GM21529 (cell line): ENCODE measurements around the gene CEP152.

ENCODE experiments used
- ATAC-seq: cut with Tn5 transposase; IDR thresholded peaks from one replicate; pipeline ENCODE4 v1.9.1; 2021; ENCODE audit not compliant: unreplicated experiment

CEP152 gene

DNA sequence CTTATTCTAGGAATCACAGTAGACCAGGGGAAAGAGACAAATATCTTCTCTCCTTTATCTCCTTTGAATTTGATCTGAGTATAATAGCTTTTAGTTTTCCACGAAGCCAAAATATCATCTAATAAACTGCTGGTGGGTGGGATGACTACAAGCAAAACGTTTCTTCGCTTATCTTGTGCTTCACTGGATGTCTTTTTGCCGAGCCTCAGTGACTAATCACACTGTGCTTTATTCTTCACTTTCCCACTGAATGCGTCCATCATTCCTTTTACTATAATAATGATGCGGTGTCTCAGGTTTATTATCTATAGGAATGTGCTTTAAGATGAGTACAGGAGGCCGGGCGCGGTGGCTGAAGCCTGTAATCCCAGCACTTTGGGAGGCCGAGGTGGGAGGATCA lies 32.5 kb downstream of the CEP152 start:
- no peak for ATAC-seq

- no peak for ATAC-seq
Observed at GRCh38 chr15:48777645-48778330, 33.1 kb downstream of the CEP152 start.

DNA sequence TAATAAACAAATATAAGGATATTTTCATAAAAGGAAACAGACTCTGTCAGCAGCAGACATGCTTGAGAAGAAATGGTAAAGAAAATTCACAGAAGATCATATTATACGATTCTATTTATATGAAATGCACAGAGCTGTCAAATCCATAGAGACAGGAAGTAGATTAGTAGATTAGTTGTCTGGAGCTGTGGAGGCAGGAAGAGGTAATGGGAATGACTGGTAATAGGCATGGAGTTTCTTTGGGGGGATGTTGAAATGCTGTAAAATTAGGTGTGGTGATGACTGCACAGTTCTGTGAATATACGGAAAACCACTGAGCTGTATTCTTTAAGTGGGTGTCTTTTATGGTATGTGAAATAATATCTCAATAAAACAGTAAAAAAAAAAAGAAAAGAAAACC lies 35.3 kb downstream of the CEP152 start:
- no peak for ATAC-seq

GRCh38 chr15:48774484-48774883 lies 36.4 kb downstream of the CEP152 start:
- no peak for ATAC-seq

DNA sequence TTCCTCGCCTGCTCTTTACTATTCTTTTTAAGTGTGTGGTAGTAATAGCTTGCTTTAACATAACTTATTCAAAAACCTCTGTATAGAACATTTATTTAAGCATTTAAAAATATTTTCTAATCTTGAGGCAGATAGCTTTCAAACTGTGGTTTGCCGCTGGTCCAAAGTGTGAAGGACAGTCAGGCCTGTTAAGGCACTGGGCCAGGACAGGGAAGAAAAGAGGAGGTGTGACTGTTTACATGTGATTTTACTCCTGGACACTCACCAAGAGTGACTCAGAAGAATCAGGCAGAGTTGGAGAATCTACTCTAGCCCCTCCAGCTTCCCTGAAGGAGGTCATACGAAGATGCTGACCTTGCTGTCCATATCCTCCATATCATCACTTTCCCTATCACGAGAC lies 44.7 kb downstream of the CEP152 start:
- no peak for ATAC-seq

DNA sequence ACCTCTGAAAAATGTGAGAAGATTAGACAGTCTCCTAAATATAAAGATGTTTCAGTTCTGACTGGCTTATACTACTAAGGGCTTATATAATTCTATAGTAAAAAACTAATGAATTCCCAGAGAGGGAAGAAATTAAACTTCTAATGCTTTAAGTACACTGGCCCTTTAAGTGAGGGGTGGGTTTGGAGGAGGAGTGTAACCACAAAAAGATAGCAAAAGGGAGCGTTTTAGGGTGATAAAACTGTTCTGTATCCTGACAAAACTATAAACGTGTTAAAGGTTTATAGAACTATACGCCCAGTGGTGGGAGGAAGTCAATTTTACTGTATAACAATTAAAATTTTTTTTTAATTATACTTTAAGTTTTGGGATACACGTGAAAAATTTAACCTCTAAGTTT lies 45.8 kb downstream of the CEP152 start:
- ATAC-seq = no peak

DNA sequence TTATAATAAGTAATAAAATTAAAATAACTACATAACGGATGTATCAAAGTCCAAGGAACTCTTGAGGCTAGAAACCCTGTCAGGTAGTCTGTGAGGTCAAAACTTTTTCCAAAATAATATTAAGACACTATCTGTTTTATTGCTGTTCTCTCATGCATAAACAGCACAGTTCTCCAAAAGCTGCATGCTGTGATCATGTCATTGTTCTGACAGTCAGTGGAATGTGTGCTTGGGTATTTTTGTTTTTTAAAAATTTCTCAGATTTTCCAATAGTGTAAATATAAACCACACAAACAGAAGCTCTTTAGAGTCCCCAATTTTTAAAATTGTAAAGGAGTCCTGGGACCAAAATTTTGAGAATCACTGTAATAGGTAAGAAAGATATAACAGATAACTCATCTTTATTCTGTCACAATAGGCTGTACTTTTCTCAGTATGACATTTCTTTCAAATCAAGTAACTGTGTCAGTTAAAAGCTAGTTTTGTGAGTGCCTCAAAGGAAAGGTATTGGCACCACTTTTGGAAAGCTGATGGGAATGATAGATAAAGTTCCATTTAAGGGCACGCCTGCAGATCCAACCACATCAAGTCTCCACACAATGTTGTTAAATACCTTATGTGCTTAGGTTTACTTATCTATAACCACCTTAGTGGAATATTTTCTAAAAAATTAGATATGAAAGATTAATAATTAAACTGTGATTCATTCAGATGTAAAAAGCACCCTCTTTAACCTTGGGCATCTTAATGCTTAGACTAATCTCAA lies 49.3 kb downstream of the CEP152 start:
- no peak for ATAC-seq

DNA sequence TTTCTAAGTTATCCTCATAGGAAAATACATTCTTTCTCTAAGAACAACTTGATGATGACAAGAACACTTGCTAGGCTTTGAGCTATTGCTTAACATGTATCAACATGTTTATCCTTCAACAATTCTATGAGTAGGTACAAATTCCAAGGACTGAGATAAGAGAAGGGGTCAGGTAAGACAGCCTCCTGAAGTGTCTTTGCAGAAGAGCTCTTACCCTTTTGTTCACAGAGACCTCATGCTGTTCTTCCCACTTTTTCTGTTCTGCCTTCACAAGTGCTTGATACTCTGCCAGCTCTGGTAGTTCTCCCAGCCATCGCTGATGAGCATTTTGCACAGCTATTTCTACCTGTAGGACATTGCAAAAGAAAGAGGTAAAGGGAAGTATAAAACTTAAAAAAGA lies 50.9 kb downstream of the CEP152 start:
- ATAC-seq = no peak

- ATAC-seq = no peak
Observed at GRCh38 chr15:48757661-48758060, 53.2 kb downstream of the CEP152 start.

GRCh38 chr15:48754011-48754410 lies 56.9 kb downstream of the CEP152 start:
- ATAC-seq = no peak

DNA sequence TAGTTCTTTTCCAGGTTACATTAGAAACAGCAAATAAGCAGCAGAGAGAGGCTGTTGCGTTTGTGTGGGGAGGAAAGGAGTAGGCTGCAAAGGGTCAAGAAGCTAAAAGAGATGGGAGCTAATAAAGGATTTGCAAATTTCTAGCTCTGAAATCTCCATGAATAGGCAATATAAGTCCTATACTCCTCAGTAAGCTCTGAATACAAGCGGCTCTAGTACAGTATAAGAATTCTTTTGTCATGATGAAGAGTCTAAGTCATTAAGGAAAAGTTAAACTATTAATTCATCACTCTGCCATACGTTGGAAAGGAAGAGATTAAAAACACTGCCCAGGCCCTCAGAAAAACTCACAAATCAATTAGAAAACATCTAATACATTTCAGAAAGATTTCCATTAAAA lies 59.3 kb downstream of the CEP152 start:
- no peak for ATAC-seq

DNA sequence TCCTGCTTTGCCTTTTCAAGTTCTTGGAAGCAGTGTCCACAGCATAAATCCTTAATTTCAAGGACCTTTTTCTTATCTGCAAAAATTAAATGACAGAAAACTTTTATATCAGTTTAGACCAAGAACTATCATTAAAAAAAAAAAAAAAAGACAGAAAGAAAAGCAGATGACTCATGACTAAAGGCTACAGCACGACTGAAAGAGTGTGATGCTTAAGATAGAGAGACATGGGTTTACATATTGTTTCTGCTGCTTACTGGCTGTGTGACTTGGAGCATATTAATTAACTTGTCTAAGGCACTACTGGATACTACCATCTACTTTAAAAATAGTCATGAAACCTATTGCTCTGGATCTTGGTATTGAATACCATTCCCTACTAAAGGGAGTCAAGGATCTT lies 62.3 kb downstream of the CEP152 start:
- ATAC-seq = no peak

GRCh38 chr15:48733615-48734014 lies 77.3 kb downstream of the CEP152 start:
- ATAC-seq = no peak

GRCh38 chr15:48730506-48730905 lies 80.4 kb downstream of the CEP152 start:
- ATAC-seq = no peak

DNA sequence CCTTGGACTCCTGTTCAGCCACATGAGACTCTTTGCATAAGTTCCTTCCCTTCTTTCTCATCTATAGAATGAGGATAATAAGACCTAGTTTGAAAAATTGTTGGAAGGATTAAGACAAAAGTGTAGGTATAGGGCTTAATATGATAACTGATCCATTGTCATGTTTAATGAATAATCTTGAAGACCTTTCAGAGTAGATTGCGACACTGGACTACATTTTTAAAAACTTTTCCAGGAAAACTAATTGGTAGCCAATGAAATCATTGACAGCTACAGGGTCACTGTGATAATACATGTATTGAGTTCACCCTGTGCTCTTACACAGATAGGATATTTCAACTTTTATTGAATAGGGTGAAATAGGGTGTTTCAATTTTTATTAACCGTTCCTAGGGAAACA lies 86.9 kb downstream of the CEP152 start:
- ATAC-seq = no peak

GRCh38 chr15:48722764-48723661 lies 87.9 kb downstream of the CEP152 start:
- ATAC-seq = no peak

DNA sequence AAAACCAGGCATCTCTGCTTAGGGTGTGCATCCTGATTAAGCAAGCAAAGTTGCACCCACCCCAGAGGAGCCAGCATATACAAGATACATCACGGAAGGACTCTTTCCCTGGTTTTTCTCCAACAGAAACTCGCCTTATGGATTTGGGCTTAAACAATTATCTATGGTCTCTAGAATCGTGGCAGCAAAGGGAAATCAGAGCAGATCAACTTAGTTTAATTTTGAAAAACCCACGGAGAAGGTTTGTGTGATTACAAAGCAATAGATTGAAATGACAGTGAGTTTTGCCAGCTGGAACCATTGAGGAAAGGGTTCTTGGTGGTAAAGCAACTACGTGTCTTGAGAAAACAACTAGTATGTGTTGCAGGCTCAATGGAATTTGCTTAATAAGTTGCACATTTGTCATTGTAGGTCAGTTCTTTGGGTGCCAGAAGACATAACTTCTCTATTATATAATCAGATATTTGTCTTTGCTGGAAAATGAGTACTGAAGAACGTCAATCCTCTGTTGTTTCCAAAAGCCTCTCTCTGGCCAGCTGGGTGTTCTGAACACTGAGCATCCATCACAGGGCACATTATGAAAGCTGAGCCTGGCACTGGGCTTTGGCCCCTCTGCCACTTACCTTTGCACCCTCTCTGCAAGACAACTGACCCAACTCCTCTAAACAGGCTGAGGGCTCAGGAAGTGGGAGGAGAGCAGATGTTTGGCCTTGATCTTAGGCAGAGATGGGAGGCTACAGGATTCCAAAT lies 89.6 kb downstream of the CEP152 start:
- ATAC-seq = no peak

GRCh38 chr15:48720646-48721045 lies 90.2 kb downstream of the CEP152 start:
- ATAC-seq = no peak

- no peak for ATAC-seq
Observed at GRCh38 chr15:48719668-48720067, 91.2 kb downstream of the CEP152 start.

GRCh38 chr15:48718646-48719045 lies 92.2 kb downstream of the CEP152 start:
- no peak for ATAC-seq

- no peak for ATAC-seq
Observed at GRCh38 chr15:48717458-48717857, 93.4 kb downstream of the CEP152 start.
